Stomach (tissue), 9 donors: Measurements from ENCODE around the gene GPR150. TPM values are rescaled to one million over a fixed set of nuclear protein-coding genes. Genes with fewer than 3 reads are reported as not detected.

Experiments used
- DNase-seq, 2 donors: peaks; one replicate each; pipeline versions ENCODE4 v3.0.0 to v3.0.0-alpha.2; 2013 to 2019
- H3K27ac ChIP-seq, 5 donors: fragments of 200-600 bp in 4 of 5; sonication (generic) in 4 of 5; one replicate each; pipeline ENCODE4 v1.5.1; 2013 to 2019; ENCODE audit warnings: mild to moderate bottlenecking in 1 of 5, moderate library complexity in 1 of 5
- H3K27me3 ChIP-seq, 3 donors: fragments of 200-600 bp; sonication (generic); one replicate each; pipeline ENCODE4 v1.5.1; 2017 to 2019; ENCODE audit warnings: mixed run types in 1 of 3
- H3K36me3 ChIP-seq, 4 donors: fragments of 200-600 bp; sonication (generic); 1 replicate in 3 of 4; 2 replicates in 1 of 4; pipeline ENCODE4 v1.5.1; 2016 to 2019
- H3K4me1 ChIP-seq, 4 donors: fragments of 200-600 bp; sonication (generic); one replicate each; pipeline ENCODE4 v1.5.1; 2016 to 2019
- H3K4me3 ChIP-seq, 4 donors: fragments of 200-600 bp; sonication (generic) in 3 of 4; one replicate each; pipeline ENCODE4 v1.5.1; 2016 to 2019; ENCODE audit warnings: mild to moderate bottlenecking in 1 of 4
- H3K9me3 ChIP-seq, 4 donors: fragments of 200-600 bp; sonication (generic); one replicate each; pipeline ENCODE4 v1.5.1; 2016 to 2019
- EP300 ChIP-seq: sonication (generic); formaldehyde crosslinking; IDR thresholded peaks from one replicate; pipeline ENCODE4 v1.6.1; 2017; ENCODE audit warnings: antibody characterized with exemption
- POLR2A ChIP-seq, 4 donors: fragments of 450-650 bp; IDR thresholded peaks; one replicate each; pipeline ENCODE4 v1.6.1; 2016; ENCODE audit warnings: antibody characterized with exemption in 4 of 4, control low read depth in 2 of 4, mild to moderate bottlenecking in 1 of 4, moderate library complexity in 1 of 4
- POLR2AphosphoS5 ChIP-seq, 3 donors: sonication (generic); formaldehyde crosslinking; IDR thresholded peaks; one replicate each; pipeline ENCODE4 v1.6.1; 2016; ENCODE audit warnings: antibody characterized with exemption in 3 of 3
- WGBS, 5 donors: extraction: QIAGEN DNeasy Blood & Tissue Kit in 3 of 5; methylation state at CpG; one replicate each; pipeline versions ENCODE4 v1.1.5 to v1.1.7; 2013 to 2018; 5-methylcytosine and 5-hydroxymethylcytosine counted together
- intact Hi-C: fragments of 100-400 bp; cut with DNase I; formaldehyde crosslinking; loops from one replicate; pipeline ENCODE4 v1.15.1; 2023; ENCODE audit warnings: low total_unique reads
- polyA plus RNA-seq, 3 donors: library from polyadenylated mRNA; stranded (reverse); fragments of 200-250 nt; gene quantifications; one replicate each; pipeline ENCODE4 v1.2.3, GENCODE V29; 2013
- total RNA-seq, 5 donors: library from RNA; depleted of rRNA; stranded (reverse); fragments of >200 nt; gene quantifications; one replicate each; pipeline versions ENCODE4 v1.1.0 to v1.2.3, GENCODE V29; 2014 to 2016
- TF ChIP-seq, protein P1 (sequence below), 7 experiments: fragments of 450-650 bp in 4 of 7; fragments of 200-600 bp in 3 of 7; sonication (generic) in 3 of 7; IDR thresholded peaks; one replicate each; pipeline ENCODE4 v1.5.1; 2016 to 2019; ENCODE audit warnings: antibody characterized with exemption in 7 of 7, control low read depth in 2 of 7, mild to moderate bottlenecking in 1 of 7
- donor health status: healthy with polysubstance abuse.
- donor health status: Bipolar disorder and iron deficiency.
- donor health status: healthy.

GPR150 gene
- total and polyA plus RNA-seq, 8 donors: 0.18 to 1.0 (median 0.76) TPM; not detected in 3

DNA sequence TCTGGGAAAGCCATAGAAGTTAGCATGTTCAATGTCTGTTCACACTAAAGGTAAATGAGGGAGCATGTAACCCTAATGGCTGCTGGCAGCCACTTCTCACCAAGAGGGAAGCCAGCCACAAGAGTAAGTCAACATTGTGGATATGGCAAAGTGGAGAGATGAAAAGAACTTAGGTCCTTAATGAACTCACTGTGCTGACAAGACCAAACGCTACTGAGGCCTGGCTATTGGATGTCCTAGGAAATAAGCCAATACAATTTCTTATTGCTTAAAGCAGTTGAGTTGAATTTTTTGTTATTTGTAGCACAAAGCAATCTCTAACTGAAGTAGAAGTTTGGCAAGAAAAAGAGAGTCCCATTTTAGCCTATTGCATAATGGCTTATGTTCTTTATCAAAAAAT is 6.8 kb downstream of the GPR150 start:
- no peak overlapping the region for H3K4me3 ChIP-seq
- DNase-seq: no peak
- intact Hi-C loops: no loop called here
- WGBS, 5 donors: 65 to 87% (median 82%) methylated on average over 1 of the region's 1 CpG
- peaks cover 7 to 20% (median 12%) of the 10 kb centered on the region in 4 donors for H3K4me1 ChIP-seq
- no peaks in the 10 kb centered on the region for H3K27me3 ChIP-seq
- no peaks in the 10 kb centered on the region for H3K9me3 ChIP-seq
- H3K36me3 ChIP-seq: no peaks in the 10 kb centered on the region
- TF ChIP-seq, protein P1, sequence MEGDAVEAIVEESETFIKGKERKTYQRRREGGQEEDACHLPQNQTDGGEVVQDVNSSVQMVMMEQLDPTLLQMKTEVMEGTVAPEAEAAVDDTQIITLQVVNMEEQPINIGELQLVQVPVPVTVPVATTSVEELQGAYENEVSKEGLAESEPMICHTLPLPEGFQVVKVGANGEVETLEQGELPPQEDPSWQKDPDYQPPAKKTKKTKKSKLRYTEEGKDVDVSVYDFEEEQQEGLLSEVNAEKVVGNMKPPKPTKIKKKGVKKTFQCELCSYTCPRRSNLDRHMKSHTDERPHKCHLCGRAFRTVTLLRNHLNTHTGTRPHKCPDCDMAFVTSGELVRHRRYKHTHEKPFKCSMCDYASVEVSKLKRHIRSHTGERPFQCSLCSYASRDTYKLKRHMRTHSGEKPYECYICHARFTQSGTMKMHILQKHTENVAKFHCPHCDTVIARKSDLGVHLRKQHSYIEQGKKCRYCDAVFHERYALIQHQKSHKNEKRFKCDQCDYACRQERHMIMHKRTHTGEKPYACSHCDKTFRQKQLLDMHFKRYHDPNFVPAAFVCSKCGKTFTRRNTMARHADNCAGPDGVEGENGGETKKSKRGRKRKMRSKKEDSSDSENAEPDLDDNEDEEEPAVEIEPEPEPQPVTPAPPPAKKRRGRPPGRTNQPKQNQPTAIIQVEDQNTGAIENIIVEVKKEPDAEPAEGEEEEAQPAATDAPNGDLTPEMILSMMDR (IDR thresholded peaks at IDR 0.05): no peak
- TF ChIP-seq POLR2AphosphoS5 (IDR thresholded peaks at IDR 0.05) (no peak), POLR2A (IDR thresholded peaks at IDR 0.05) (no peak), EP300 (no peak)
- no peak overlapping the region for H3K27ac ChIP-seq

DNA sequence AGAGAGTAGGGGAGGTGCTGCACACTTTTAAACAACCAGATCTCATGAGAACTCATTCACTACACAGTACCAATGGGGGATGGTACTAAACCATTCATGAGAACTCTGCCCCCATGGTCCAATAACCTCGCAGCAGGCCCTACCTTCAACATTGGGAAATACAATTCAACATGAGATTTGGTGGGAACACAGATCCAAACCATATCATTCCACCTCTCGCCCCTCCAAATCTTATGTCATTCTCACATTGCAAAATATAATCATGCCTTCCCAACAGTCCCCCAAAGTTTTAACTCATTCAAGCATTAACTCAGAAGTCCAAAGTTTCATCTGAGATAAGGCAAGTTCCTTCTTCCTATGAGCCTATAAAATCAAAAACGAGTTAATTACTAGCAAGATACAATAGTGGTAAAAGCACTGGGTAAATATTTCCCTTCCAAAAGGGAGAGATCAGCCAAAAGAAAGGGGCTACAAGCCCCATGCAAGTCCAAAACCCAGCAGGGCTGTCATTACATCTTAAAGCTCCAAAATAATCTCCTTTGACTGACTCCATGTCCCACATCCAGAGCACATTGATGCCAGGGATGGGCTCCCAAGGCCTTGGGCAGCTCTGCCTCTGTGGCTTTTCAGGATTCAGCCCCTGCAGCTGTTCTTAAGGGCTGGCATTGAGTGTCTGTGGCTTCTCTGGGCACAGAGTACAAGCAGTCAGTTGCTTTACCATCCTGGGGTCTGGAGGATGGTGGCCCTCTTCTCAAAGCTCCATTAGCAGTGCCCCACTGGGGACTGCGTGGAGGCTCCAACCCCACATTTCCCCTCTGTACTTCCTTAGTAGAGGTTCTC is 8.3 kb downstream of the GPR150 start:
- WGBS, 5 donors: 74 to 86% (median 76%) methylated on average over 3 to 4 of the region's 4 CpGs
- H3K27me3 ChIP-seq: no peaks in the 10 kb centered on the region
- peaks cover 0 to 14% (median 8%) of the 10 kb centered on the region in 4 donors for H3K4me1 ChIP-seq
- no peaks in the 10 kb centered on the region for H3K9me3 ChIP-seq
- H3K36me3 ChIP-seq: no peaks in the 10 kb centered on the region
- DNase-seq: no peak
- H3K4me3 ChIP-seq: no peak overlapping the region
- TF ChIP-seq POLR2A (IDR thresholded peaks at IDR 0.05): no peak
- TF ChIP-seq, protein P1 (IDR thresholded peaks at IDR 0.05): no peak
- TF ChIP-seq EP300: no peak
- no peak for TF ChIP-seq POLR2AphosphoS5 (IDR thresholded peaks at IDR 0.05)
- H3K27ac ChIP-seq: no peak overlapping the region
- intact Hi-C loops: no loop called here

DNA sequence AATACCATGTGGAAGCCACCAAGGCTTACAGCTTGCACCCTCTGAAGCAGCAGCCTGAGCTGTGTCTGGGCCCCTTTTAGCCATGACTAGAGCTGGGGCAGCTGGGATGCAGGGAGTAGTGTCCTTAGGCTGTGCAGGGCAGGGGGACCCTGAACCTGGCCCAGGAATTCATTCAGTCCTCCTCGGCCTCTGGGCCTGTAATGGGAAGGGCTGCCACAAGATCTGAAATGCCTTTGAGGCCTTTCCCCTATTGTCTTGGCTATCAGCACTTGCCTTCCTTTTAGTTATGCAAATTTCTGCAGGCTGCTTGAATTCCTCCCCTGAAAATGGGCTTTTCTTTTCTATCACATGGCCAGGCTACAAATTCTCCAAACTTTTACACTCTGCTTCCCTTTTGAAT is 9.0 kb downstream of the GPR150 start:
- Histone ChIP-seq H3K27me3 (no peaks in the 10 kb centered on the region), H3K27ac (no peak overlapping the region), H3K36me3 (no peaks in the 10 kb centered on the region), H3K4me1 (peaks cover 0 to 14% (median 8%) of the 10 kb centered on the region in 4 donors), H3K9me3 (no peaks in the 10 kb centered on the region), H3K4me3 (no peak overlapping the region)
- intact Hi-C loops: no loop called here
- DNase-seq: no peak
- 73 to 100% (median 88%) methylated on average over 1 of the region's 1 CpG for WGBS, 5 donors
- no peak for TF ChIP-seq POLR2AphosphoS5 (IDR thresholded peaks at IDR 0.05)
- no peak for TF ChIP-seq POLR2A (IDR thresholded peaks at IDR 0.05)
- TF ChIP-seq, protein P1 (IDR thresholded peaks at IDR 0.05): no peak
- TF ChIP-seq EP300: no peak

DNA sequence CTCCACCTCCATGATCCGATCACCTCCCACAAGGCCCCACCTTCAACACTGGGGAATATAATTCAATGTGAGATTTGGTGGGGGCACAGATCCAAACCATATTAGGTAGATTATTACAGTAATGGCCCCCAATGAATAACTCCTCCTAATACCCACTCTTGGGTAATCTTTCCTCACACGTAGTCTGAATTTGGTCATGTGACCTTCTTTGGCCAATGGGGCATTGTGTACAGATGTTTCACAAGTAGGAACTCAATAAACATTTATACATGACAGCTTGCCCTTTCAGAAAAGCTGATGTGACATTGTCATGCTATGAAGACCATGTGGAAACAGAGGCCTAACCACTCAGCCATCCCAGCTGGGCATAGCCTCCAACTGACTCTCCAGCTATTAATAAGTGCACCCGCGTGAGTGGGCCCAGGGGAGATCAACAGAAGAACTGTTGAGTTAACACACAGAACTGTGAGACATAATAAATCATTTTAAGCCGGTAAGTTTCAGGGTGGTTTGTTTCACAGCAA is 10.6 kb downstream of the GPR150 start:
- Histone ChIP-seq H3K27ac (no peak overlapping the region), H3K9me3 (no peaks in the 10 kb centered on the region), H3K4me1 (peaks cover 0 to 14% (median 8%) of the 10 kb centered on the region in 4 donors), H3K4me3 (no peak overlapping the region), H3K36me3 (no peaks in the 10 kb centered on the region), H3K27me3 (no peaks in the 10 kb centered on the region)
- 90 to 98% (median 93%) methylated on average over 5 of the region's 5 CpGs for WGBS, 5 donors
- intact Hi-C loops: no loop called here
- TF ChIP-seq POLR2A (IDR thresholded peaks at IDR 0.05) (no peak), POLR2AphosphoS5 (IDR thresholded peaks at IDR 0.05) (no peak), EP300 (no peak)
- TF ChIP-seq, protein P1 (IDR thresholded peaks at IDR 0.05): no peak
- no peak for DNase-seq
